GM12801 (cell line): Measurements from ENCODE around the gene ACSM6.

Experiments used
- TF ChIP-seq, protein P1 (sequence below): IDR thresholded peaks from one replicate; pipeline ENCODE4 v1.5.1; 2011; ENCODE audit warnings: control low read depth; ENCODE audit not compliant: insufficient read length; ENCODE audit errors: extremely low read depth

ACSM6 gene

DNA sequence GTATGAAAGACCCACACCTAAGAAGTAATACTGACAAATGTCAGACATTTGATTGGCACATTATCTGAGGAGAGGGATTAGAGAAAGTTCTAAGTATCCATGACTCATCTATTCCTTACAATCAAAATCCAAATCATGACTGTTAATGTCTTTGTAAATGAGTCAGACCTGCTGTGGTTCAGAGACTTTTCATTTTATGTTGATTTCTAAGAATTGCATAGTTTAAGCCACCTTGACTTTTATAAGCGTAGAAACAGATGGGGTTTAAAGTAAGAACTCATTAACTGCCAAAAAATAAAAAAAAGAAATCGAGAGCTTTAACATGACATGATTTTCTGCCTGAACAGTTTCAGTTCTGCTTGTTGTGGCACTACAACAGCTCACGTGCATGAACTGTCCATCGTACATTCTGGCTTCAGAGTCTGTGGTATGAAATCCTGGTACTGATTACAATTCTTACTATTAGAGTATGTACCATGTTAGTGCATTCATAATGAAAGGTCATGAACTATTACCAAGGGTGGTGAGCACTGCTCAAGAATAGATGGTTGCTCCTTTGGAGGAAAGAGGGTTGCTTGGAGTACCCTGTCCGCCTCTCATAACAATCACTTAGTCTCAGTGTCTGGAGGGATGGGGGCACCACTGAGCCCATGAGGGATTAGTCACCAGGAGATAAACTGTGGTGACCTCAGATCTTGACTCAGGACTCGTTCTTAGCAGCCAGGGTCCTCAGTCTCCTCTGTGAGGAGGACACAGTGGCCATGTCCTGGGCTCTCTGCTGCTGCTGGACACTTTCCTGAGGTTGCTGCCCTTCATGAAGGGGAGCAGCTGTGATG is 42.2 kb downstream of the ACSM6 start:
- TF ChIP-seq, protein P1, sequence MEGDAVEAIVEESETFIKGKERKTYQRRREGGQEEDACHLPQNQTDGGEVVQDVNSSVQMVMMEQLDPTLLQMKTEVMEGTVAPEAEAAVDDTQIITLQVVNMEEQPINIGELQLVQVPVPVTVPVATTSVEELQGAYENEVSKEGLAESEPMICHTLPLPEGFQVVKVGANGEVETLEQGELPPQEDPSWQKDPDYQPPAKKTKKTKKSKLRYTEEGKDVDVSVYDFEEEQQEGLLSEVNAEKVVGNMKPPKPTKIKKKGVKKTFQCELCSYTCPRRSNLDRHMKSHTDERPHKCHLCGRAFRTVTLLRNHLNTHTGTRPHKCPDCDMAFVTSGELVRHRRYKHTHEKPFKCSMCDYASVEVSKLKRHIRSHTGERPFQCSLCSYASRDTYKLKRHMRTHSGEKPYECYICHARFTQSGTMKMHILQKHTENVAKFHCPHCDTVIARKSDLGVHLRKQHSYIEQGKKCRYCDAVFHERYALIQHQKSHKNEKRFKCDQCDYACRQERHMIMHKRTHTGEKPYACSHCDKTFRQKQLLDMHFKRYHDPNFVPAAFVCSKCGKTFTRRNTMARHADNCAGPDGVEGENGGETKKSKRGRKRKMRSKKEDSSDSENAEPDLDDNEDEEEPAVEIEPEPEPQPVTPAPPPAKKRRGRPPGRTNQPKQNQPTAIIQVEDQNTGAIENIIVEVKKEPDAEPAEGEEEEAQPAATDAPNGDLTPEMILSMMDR: no peak

DNA sequence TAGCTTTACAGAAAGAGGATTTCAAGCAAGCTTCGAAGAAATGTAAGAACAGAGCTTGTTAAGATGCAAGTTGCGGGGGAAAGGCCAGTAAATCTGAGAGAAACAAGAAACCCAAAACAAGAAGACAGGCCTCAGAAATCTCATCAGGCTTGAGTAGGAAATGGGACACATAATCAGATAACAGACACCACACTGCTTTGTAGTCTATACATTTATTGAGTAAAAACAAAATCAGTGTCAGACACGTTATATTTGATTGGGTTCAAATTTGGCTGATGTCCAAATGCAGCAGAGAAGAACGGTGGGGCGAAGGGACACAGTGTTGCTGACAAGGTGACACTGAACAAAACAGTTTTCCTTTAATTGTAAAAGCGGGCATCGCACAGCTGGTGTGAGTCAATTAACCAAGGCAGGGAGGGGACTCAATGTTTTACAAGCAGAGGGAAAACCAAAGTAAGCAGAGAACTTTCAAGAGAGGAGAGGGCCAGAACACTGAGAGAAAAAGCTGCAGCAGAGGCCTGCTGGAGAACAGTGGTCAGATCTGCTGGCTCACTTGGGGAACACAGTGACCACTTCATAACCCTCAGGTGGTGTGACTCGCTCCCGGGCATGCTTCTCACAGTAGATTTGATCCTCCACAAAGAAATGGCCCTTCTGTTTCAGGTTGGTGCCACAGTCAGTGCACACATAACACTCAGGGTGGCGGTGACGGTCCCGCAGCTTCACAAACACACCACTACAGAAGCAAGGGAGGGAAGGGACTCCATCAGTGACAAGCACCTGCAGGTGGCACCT is 43.5 kb downstream of the ACSM6 start:
- TF ChIP-seq, protein P1: no peak

DNA sequence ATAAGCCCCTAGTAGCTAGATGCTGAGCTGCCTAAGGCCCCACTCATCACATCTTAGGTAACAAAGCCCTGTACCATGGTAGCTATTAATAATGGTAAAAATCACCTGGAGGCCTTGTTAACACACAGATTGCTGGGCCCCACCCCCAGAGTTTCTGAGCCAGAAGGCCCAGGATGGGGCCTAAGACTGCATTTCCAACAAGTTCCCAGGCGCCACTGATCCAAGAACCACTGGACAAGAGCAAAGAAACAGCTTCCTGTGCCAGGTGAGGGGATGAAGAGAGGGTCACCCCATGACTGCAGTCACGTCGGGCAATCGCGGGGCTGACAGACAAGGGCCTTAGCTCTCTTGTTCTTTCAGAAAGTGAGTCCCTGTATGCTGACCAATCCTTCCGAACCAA is 46.8 kb downstream of the ACSM6 start:
- TF ChIP-seq, protein P1: no peak

DNA sequence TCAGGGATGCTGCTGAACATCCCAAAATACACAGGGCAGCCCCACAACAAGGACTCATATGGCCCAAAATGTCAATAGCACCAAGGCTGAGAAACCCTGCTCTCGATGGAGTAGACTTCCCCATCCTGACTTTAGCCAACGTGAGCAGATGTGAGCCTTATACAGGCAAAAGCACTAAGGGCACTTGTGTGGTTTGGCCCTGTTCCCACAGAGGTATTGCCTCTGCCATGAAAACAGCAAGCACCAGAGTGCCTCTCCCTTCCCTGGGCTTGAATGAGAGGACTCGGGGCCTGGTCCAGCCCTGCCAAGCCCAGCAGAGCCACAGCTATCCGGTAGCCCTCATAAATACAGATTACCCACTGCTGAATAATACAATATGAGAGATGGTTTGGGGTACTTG is 47.5 kb downstream of the ACSM6 start:
- TF ChIP-seq, protein P1: no peak

DNA sequence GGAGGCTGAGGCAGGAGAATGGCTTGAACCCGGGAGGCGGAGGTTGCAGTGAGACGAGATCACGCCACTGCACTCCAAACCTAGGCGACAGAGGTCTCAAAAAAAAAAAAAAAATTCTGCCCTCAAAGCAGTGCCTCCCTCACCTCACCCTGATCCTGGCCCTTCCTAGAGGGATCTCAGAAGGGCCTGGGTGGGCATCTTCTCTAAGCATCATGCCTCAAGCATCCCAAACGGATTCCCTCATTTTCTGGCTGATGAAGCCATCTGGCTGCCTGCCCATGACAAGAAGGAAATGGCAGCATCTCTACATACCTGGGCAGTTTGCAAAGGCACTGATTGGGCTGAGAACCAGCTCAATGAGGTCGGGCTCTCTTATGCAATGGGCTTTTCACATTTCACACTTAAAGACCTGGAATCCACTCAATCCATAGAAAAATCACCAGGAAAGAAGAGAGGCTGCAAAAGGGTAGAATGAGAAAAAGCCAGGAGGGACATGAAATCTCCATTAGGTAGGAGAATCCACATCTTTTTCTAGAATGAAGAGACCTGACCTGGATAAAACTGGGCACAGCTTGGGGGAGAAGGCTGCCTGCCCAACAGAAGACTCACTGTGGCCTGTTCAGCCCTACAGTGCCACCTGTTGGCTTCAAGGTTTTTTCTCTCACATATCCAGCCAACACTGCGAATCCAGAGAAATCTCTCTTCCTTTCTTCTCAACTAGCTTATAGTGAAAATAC is 48.7 kb downstream of the ACSM6 start:
- TF ChIP-seq, protein P1: no peak

DNA sequence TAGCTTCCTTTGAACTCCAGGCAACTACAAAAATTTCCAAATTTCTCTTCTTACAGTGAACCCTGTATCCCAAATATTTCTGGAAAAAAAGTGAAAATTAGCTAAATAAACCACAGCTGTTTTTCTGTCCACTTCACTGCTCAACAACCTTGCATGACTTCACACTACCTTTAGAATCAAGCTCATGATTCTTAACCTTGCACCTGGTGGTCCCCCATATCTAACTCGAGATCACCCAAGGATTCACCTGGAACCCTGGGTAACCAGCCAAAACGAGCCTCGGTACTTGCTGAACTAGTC is 49.2 kb downstream of the ACSM6 start:
- TF ChIP-seq, protein P1: no peak

DNA sequence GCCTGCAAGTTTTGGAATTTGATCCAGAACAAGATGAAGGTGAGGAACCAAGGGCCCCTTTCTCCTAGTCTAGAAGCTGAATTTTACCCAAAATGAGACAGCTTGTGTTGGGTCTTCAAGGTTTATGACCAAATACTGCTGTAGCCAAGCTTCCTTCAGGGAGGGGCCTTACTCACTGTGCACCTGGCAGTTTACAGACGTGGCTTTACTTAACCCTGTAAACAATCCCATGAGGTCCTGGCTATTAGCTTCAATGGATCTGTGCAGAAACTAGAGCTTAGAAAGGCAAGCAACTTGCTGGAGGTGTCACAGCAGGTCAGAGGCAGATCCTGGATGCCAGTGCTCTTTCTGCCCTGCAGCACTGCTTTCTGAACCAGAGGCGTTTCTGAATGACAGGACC is 50.1 kb downstream of the ACSM6 start:
- TF ChIP-seq, protein P1: no peak
